Body of pancreas (tissue), 4 donors: Measurements from ENCODE around the gene LRP10.

Experiments
- CTCF ChIP-seq, 7 experiments: fragments of 450-650 bp in 4 of 7; fragments of 200-600 bp in 3 of 7; sonication (generic) in 3 of 7; IDR thresholded peaks; one replicate each; pipeline ENCODE4 v1.5.1; 2016 to 2019; ENCODE audit warnings: antibody characterized with exemption in 7 of 7
- POLR2A ChIP-seq, 3 donors: fragments of 450-650 bp; IDR thresholded peaks; one replicate each; pipeline ENCODE4 v1.6.1; 2016; ENCODE audit warnings: antibody characterized with exemption in 3 of 3, mild to moderate bottlenecking in 2 of 3

- TF ChIP-seq POLR2A (IDR thresholded peaks at IDR 0.05) (no peak), CTCF (IDR thresholded peaks at IDR 0.05) (no peak)
These were observed 4.7 kb upstream of the LRP10 start for GRCh38 chr14:22866874-22867273.
